Fibroblast of lung (primary cell): ENCODE data around the gene TFCP2. TPM values are rescaled to one million over a fixed set of nuclear protein-coding genes. Genes with fewer than 3 reads are reported as not detected.

Experiments used
- DNase-seq, 2 donors: peaks; one replicate each; pipeline versions ENCODE4 v3.0.0 to v3.0.0-alpha.2; 2010; ENCODE audit warnings: low read depth in 2 of 2
- H2AFZ ChIP-seq: 2 replicates; pipeline ENCODE4 v1.5.1; 2012; ENCODE audit warnings: low read length, control low read depth, inconsistent platforms
- H3K27ac ChIP-seq: 2 replicates; pipeline ENCODE4 v1.5.1; 2011; ENCODE audit warnings: low read length, control low read depth; ENCODE audit not compliant: insufficient read depth
- H3K27me3 ChIP-seq: 2 replicates; pipeline ENCODE4 v1.5.1; 2011; ENCODE audit warnings: mild to moderate bottlenecking, low read length; ENCODE audit not compliant: control insufficient read depth, insufficient read depth
- H3K36me3 ChIP-seq: 2 replicates; pipeline ENCODE4 v1.5.1; 2011; ENCODE audit warnings: low read length; ENCODE audit not compliant: control insufficient read depth, insufficient read depth
- H3K4me1 ChIP-seq: 2 replicates; pipeline ENCODE4 v1.5.1; 2011; ENCODE audit warnings: low read length; ENCODE audit not compliant: control insufficient read depth, insufficient read depth; ENCODE audit errors: extremely low read depth
- H3K4me2 ChIP-seq: 2 replicates; pipeline ENCODE4 v1.5.1; 2011; ENCODE audit warnings: low read length, control low read depth; ENCODE audit not compliant: insufficient read depth; ENCODE audit errors: extremely low read depth
- H3K4me3 ChIP-seq, 4 experiments: fragments of 200-600 bp in 1 of 4; sonication (generic) in 1 of 4; replicated peaks in 1 of 4; 2 replicates each; pipeline ENCODE4 v1.5.1; 2011 to 2016; ENCODE audit warnings: low read length in 4 of 4, low read depth in 3 of 4, mild to moderate bottlenecking in 3 of 4, control low read depth in 2 of 4, inconsistent platforms in 1 of 4, mixed read lengths in 1 of 4; ENCODE audit not compliant: insufficient read depth in 1 of 4; ENCODE audit errors: control extremely low read depth in 1 of 4
- H3K79me2 ChIP-seq: 2 replicates; pipeline ENCODE4 v1.5.1; 2012; ENCODE audit warnings: mild to moderate bottlenecking, low read length, inconsistent platforms; ENCODE audit not compliant: control insufficient read depth, insufficient read depth
- H3K9ac ChIP-seq: 2 replicates; pipeline ENCODE4 v1.5.1; 2011; ENCODE audit warnings: mild to moderate bottlenecking, low read length, control low read depth; ENCODE audit not compliant: insufficient read depth
- H3K9me3 ChIP-seq: 2 replicates; pipeline ENCODE4 v1.5.1; 2012; ENCODE audit warnings: low read depth, low read length; ENCODE audit not compliant: control insufficient read depth, insufficient read depth
- H4K20me1 ChIP-seq: 2 replicates; pipeline ENCODE4 v1.5.1; 2011; ENCODE audit warnings: low read length; ENCODE audit not compliant: control insufficient read depth, insufficient read depth; ENCODE audit errors: extremely low read depth
- CTCF ChIP-seq, 2 donors: IDR thresholded peaks in 1 of 2; conservative IDR thresholded peaks in 1 of 2; 1 replicate in 1 of 2; 2 replicates in 1 of 2; pipeline ENCODE4 v1.5.1; 2011 to 2012; ENCODE audit warnings: low read length in 2 of 2, control low read depth in 1 of 2, inconsistent platforms in 1 of 2, low read depth in 1 of 2, mild to moderate bottlenecking in 1 of 2
- EZH2 ChIP-seq: IDR thresholded peaks from 2 replicates; pipeline ENCODE4 v1.5.1; 2012; ENCODE audit warnings: low read length, control low read depth, mild to moderate bottlenecking; ENCODE audit errors: missing control alignments
- polyA plus RNA-seq, 2 donors: library from polyadenylated mRNA; depleted of rRNA in 1 of 2; stranded (reverse) in 1 of 2; unstranded in 1 of 2; fragments of >200 nt; gene quantifications; 2 replicates each; pipeline ENCODE4 v1.2.1, GENCODE V29; 2011 to 2012; ENCODE audit warnings: missing spikeins in 1 of 2
- total RNA-seq: library from RNA; depleted of rRNA; stranded (reverse); fragments of >200 nt; gene quantifications from 2 replicates; pipeline ENCODE4 v1.2.1, GENCODE V29; 2014

The TFCP2 gene
- total and polyA plus RNA-seq, 2 donors (not counting 1 experiment from before 2014, with no cell fraction given), result 9.4 to 23.0 TPM

DNA sequence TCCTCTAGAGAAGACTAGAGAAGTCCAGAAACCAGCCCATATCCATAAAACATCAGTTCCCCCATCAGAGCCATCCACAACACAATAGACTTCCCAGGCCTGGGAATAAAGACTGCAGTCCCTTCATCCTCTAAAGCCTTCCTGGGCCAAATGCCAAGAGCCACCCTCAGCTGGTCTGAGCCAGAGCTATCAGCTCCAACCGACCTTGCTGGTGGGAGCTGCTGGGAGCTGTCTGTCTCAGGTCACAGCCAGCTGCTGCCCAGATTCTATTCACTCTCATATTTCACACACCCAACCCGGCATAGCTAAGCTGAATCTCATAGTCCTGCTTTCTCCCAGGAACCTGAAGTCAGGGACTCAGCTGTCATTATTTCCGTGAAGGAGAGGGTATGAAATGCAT is 10.9 kb upstream of the TFCP2 start:
- no peak overlapping the region for H3K9ac ChIP-seq
- H3K4me2 ChIP-seq, result no peak overlapping the region
- H3K36me3 ChIP-seq, result no peaks in the 10 kb centered on the region
- H4K20me1 ChIP-seq, result no peaks in the 10 kb centered on the region
- H3K27me3 ChIP-seq, result no peaks in the 10 kb centered on the region
- TF ChIP-seq EZH2, result no peak
- TF ChIP-seq CTCF (conservative IDR thresholded peaks at IDR 0.05 in 1 of 2, IDR thresholded peaks at IDR 0.05 in 1 of 2; ENCODE audit: low read depth in 1 of 2, low read length in 2 of 2), result no peak
- no peaks in the 10 kb centered on the region for H3K4me1 ChIP-seq
- DNase-seq, result peak; percentile 22 to 47
- no peak overlapping the region for H2AFZ ChIP-seq
- no peak overlapping the region for H3K27ac ChIP-seq
- no peak overlapping the region for H3K4me3 ChIP-seq
- H3K79me2 ChIP-seq, result no peaks in the 10 kb centered on the region
- no peaks in the 10 kb centered on the region for H3K9me3 ChIP-seq

- Histone ChIP-seq H3K27me3 (no peaks in the 10 kb centered on the region), H3K9ac (no peak overlapping the region), H3K9me3 (no peaks in the 10 kb centered on the region), H3K4me1 (no peaks in the 10 kb centered on the region), H3K27ac (no peak overlapping the region), H4K20me1 (no peaks in the 10 kb centered on the region), H3K36me3 (no peaks in the 10 kb centered on the region), H3K79me2 (no peaks in the 10 kb centered on the region), H3K4me2 (no peak overlapping the region), H2AFZ (no peak overlapping the region), H3K4me3 (no peak overlapping the region)
- TF ChIP-seq EZH2, result no peak
- no peak for TF ChIP-seq CTCF (conservative IDR thresholded peaks at IDR 0.05 in 1 of 2, IDR thresholded peaks at IDR 0.05 in 1 of 2; ENCODE audit: low read depth in 1 of 2, low read length in 2 of 2)
- no peak for DNase-seq
These were observed 10.4 kb upstream of the TFCP2 start for GRCh38 chr12:51183349-51183748.

DNA sequence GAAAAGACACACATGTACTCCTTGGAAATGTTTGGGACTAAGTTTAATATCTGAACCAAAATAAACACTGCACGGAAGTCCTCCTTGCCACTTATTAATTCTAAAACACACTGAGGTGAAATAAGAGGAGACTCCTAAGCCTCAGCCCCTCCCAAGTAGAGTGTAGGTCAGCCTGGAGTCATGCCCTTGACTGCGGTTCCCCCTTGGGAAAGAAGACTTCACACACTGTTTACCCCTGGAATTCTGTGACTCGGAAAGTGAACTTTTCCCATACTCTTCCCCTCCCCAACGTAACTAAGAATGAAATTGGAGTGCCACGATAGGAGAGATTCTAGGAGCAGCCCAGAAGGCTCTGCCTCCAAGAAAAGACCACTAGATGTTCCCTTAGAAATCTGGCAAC is 8.6 kb upstream of the TFCP2 start:
- Histone ChIP-seq H3K27ac (no peak overlapping the region), H3K27me3 (no peaks in the 10 kb centered on the region), H2AFZ (no peak overlapping the region), H3K4me1 (no peaks in the 10 kb centered on the region), H4K20me1 (no peaks in the 10 kb centered on the region), H3K79me2 (no peaks in the 10 kb centered on the region), H3K9ac (no peak overlapping the region), H3K36me3 (no peaks in the 10 kb centered on the region), H3K4me2 (no peak overlapping the region), H3K4me3 (no peak overlapping the region), H3K9me3 (no peaks in the 10 kb centered on the region)
- DNase-seq, result no peak
- TF ChIP-seq CTCF (conservative IDR thresholded peaks at IDR 0.05 in 1 of 2, IDR thresholded peaks at IDR 0.05 in 1 of 2; ENCODE audit: low read depth in 1 of 2, low read length in 2 of 2), result no peak
- TF ChIP-seq EZH2, result no peak
